BLaER1 treated with 17β-estradiol and CSF1 and Interleukin-3, amounts not matched to agents 10 nM and 100 nM (cell line): Measurements from ENCODE around the gene PRTG.
"Not testable (repeated sequence)": the region's sequence is repeated elsewhere in the genome, so short reads cannot be mapped to it uniquely, and the experiment has no call there.

ENCODE experiments used
- H3K27ac ChIP-seq, 11 experiments: shearing (Covaris generic); formaldehyde crosslinking; 2 replicates each; pipeline ENCODE4 v1.8.1; 2022
- H3K27me3 ChIP-seq, 11 experiments: shearing (Covaris generic); formaldehyde crosslinking; 2 replicates each; pipeline ENCODE4 v1.8.1; 2022
- H3K36me3 ChIP-seq, 11 experiments: shearing (Covaris generic); formaldehyde crosslinking; 2 replicates each; pipeline ENCODE4 v1.8.1; 2022
- H3K4me1 ChIP-seq, 10 experiments: shearing (Covaris generic); formaldehyde crosslinking; 2 replicates each; pipeline ENCODE4 v1.8.1; 2022
- H3K4me2 ChIP-seq, 11 experiments: shearing (Covaris generic); formaldehyde crosslinking; 2 replicates each; pipeline ENCODE4 v1.8.1; 2022
- H3K4me3 ChIP-seq, 10 experiments: shearing (Covaris generic); formaldehyde crosslinking; 2 replicates each; pipeline ENCODE4 v1.8.1; 2022
- H3K9ac ChIP-seq, 11 experiments: shearing (Covaris generic); formaldehyde crosslinking; 2 replicates each; pipeline ENCODE4 v1.8.1; 2022
- H3K9me3 ChIP-seq, 11 experiments: shearing (Covaris generic); formaldehyde crosslinking; replicated peaks in 1 of 11; 2 replicates each; pipeline ENCODE4 v1.8.1; 2022
- H4K20me1 ChIP-seq, 11 experiments: shearing (Covaris generic); formaldehyde crosslinking; 2 replicates each; pipeline ENCODE4 v1.8.1; 2022
- Cebpa-rat ChIP-seq, 11 experiments: shearing (Covaris generic); IDR thresholded peaks; 2 replicates each; pipeline ENCODE4 v1.8.1; 2022

The PRTG gene

GRCh38 chr15:55630858-55631257, 112.1 kb downstream of the PRTG start:
- H3K27me3 ChIP-seq, result no peaks in the 10 kb centered on the region
- no peak for TF ChIP-seq Cebpa-rat (IDR thresholded peaks at IDR 0.05)
- H3K27ac ChIP-seq, result no peak overlapping the region
- no peaks in the 10 kb centered on the region for H3K9me3 ChIP-seq
- H3K4me1 ChIP-seq, result peaks cover 0 to 11% (median 0%) of the 10 kb centered on the region in 10 experiments; a peak in 6 of 20 replicates
- H3K36me3 ChIP-seq, result no peaks in the 10 kb centered on the region
- H3K4me3 ChIP-seq, result no peak overlapping the region
- no peaks in the 10 kb centered on the region for H4K20me1 ChIP-seq
- no peak overlapping the region for H3K4me2 ChIP-seq
- H3K9ac ChIP-seq, result no peak overlapping the region

GRCh38 chr15:55628369-55628730, 114.6 kb downstream of the PRTG start:
- H3K4me1 ChIP-seq, result peaks cover 0 to 11% (median 0%) of the 10 kb centered on the region in 10 experiments; a peak in 6 of 20 replicates
- H3K9ac ChIP-seq, result 0 out of 22 replicates have a peak overlapping the region, but pooled peaks of 1 of the 11 experiments have one; percentile 13
- H3K4me3 ChIP-seq, result no peak overlapping the region
- TF ChIP-seq Cebpa-rat (IDR thresholded peaks at IDR 0.05), result no peak
- no peaks in the 10 kb centered on the region for H3K36me3 ChIP-seq
- H3K27ac ChIP-seq, result peak overlapping the region in 1 of 11 experiments; percentile 30; a peak in 3 of 22 replicates
- no peaks in the 10 kb centered on the region for H3K27me3 ChIP-seq
- no peaks in the 10 kb centered on the region for H4K20me1 ChIP-seq
- H3K4me2 ChIP-seq, result peak overlapping the region in 2 of 11 experiments; percentile 7 to 41; a peak in 1 of 22 replicates
- no peaks in the 10 kb centered on the region for H3K9me3 ChIP-seq

GRCh38 chr15:55627730-55628368, 115.1 kb downstream of the PRTG start:
- H3K4me1 ChIP-seq, result peaks cover 0 to 11% (median 0%) of the 10 kb centered on the region in 10 experiments; a peak in 6 of 20 replicates
- peak overlapping the region in 1 of 11 experiments; percentile 30; a peak in 3 of 22 replicates for H3K27ac ChIP-seq
- H3K4me2 ChIP-seq, result peak overlapping the region in 2 of 11 experiments; percentile 7 to 41; a peak in 3 of 22 replicates
- no peak for TF ChIP-seq Cebpa-rat (IDR thresholded peaks at IDR 0.05)
- H3K9ac ChIP-seq, result no peak overlapping the region
- no peak overlapping the region for H3K4me3 ChIP-seq
- no peaks in the 10 kb centered on the region for H3K27me3 ChIP-seq
- H3K9me3 ChIP-seq, result no peaks in the 10 kb centered on the region
- no peaks in the 10 kb centered on the region for H4K20me1 ChIP-seq
- H3K36me3 ChIP-seq, result no peaks in the 10 kb centered on the region

GRCh38 chr15:55619783-55620182, 123.2 kb downstream of the PRTG start:
- no peaks in the 10 kb centered on the region for H3K9me3 ChIP-seq
- H3K4me1 ChIP-seq, result no peaks in the 10 kb centered on the region
- H3K4me2 ChIP-seq, result no peak overlapping the region
- no peak for TF ChIP-seq Cebpa-rat (IDR thresholded peaks at IDR 0.05)
- H4K20me1 ChIP-seq, result no peaks in the 10 kb centered on the region
- no peaks in the 10 kb centered on the region for H3K36me3 ChIP-seq
- no peak overlapping the region for H3K27ac ChIP-seq
- no peak overlapping the region for H3K4me3 ChIP-seq
- no peaks in the 10 kb centered on the region for H3K27me3 ChIP-seq
- H3K9ac ChIP-seq, result no peak overlapping the region

- H3K27me3 ChIP-seq, result no peaks in the 10 kb centered on the region
- H3K4me3 ChIP-seq, result no peak overlapping the region
- no peaks in the 10 kb centered on the region for H3K4me1 ChIP-seq
- TF ChIP-seq Cebpa-rat (IDR thresholded peaks at IDR 0.05), result no peak
- no peak overlapping the region for H3K4me2 ChIP-seq
- H3K9ac ChIP-seq, result no peak overlapping the region
- no peaks in the 10 kb centered on the region for H3K9me3 ChIP-seq
- no peaks in the 10 kb centered on the region for H4K20me1 ChIP-seq
- no peak overlapping the region for H3K27ac ChIP-seq
- H3K36me3 ChIP-seq, result no peaks in the 10 kb centered on the region
Measured at GRCh38 chr15:55618387-55618786, 124.6 kb downstream of the PRTG start.

- Histone ChIP-seq H3K36me3 (no peaks in the 10 kb centered on the region), H3K27me3 (no peaks in the 10 kb centered on the region), H3K27ac (no peak overlapping the region), H3K4me1 (no peaks in the 10 kb centered on the region), H3K9ac (no peak overlapping the region), H3K4me2 (no peak overlapping the region), H4K20me1 (no peaks in the 10 kb centered on the region), H3K9me3 (no peaks in the 10 kb centered on the region), H3K4me3 (no peak overlapping the region)
- TF ChIP-seq Cebpa-rat (IDR thresholded peaks at IDR 0.05), result no peak
Measured at GRCh38 chr15:55615445-55615844, 127.5 kb downstream of the PRTG start.

- TF ChIP-seq Cebpa-rat (IDR thresholded peaks at IDR 0.05), result no peak
- no peak overlapping the region for H3K4me2 ChIP-seq
- H3K36me3 ChIP-seq, result no peaks in the 10 kb centered on the region
- H3K4me3 ChIP-seq, result no peak overlapping the region
- H3K9ac ChIP-seq, result no peak overlapping the region
- H3K27ac ChIP-seq, result no peak overlapping the region
- H4K20me1 ChIP-seq, result no peaks in the 10 kb centered on the region
- no peaks in the 10 kb centered on the region for H3K4me1 ChIP-seq
- no peaks in the 10 kb centered on the region for H3K27me3 ChIP-seq
- H3K9me3 ChIP-seq, result peaks cover 0 to 7% (median 0%) of the 10 kb centered on the region in 11 experiments; a peak in 3 of 22 replicates
Measured at GRCh38 chr15:55613727-55614126, 129.2 kb downstream of the PRTG start.

- no peak for TF ChIP-seq Cebpa-rat (IDR thresholded peaks at IDR 0.05)
- H3K4me3 ChIP-seq, result no peak overlapping the region
- no peaks in the 10 kb centered on the region for H3K36me3 ChIP-seq
- H3K4me1 ChIP-seq, result no peaks in the 10 kb centered on the region
- H3K9me3 ChIP-seq, result peaks cover 0 to 24% (median 13%) of the 10 kb centered on the region in 11 experiments; a peak in 17 of 22 replicates
- H4K20me1 ChIP-seq, result no peaks in the 10 kb centered on the region
- no peak overlapping the region for H3K27ac ChIP-seq
- H3K27me3 ChIP-seq, result no peaks in the 10 kb centered on the region
- no peak overlapping the region for H3K9ac ChIP-seq
- no peak overlapping the region for H3K4me2 ChIP-seq
Measured at GRCh38 chr15:55606214-55606613, 136.7 kb downstream of the PRTG start.

GRCh38 chr15:55601374-55601773, 141.6 kb downstream of the PRTG start:
- H3K36me3 ChIP-seq, result no peaks in the 10 kb centered on the region
- no peak for TF ChIP-seq Cebpa-rat (IDR thresholded peaks at IDR 0.05)
- no peaks in the 10 kb centered on the region for H3K27me3 ChIP-seq
- peaks cover 0 to 11% (median 6%) of the 10 kb centered on the region in 11 experiments; a peak in 15 of 22 replicates for H3K9me3 ChIP-seq
- H4K20me1 ChIP-seq, result no peaks in the 10 kb centered on the region
- no peak overlapping the region for H3K27ac ChIP-seq
- H3K4me1 ChIP-seq, result no peaks in the 10 kb centered on the region
- no peak overlapping the region for H3K9ac ChIP-seq
- H3K4me2 ChIP-seq, result no peak overlapping the region
- no peak overlapping the region for H3K4me3 ChIP-seq

GRCh38 chr15:55599439-55599838, 143.5 kb downstream of the PRTG start:
- no peaks in the 10 kb centered on the region for H4K20me1 ChIP-seq
- H3K4me2 ChIP-seq, result no peak overlapping the region
- H3K27ac ChIP-seq, result no peak overlapping the region
- H3K36me3 ChIP-seq, result no peaks in the 10 kb centered on the region
- H3K9ac ChIP-seq, result no peak overlapping the region
- no peak overlapping the region for H3K4me3 ChIP-seq
- no peaks in the 10 kb centered on the region for H3K4me1 ChIP-seq
- no peaks in the 10 kb centered on the region for H3K27me3 ChIP-seq
- no peak for TF ChIP-seq Cebpa-rat (IDR thresholded peaks at IDR 0.05)
- H3K9me3 ChIP-seq, result no peaks in the 10 kb centered on the region

GRCh38 chr15:55593019-55593418, 149.9 kb downstream of the PRTG start:
- peaks cover 14 to 17% (median 15%) of the 10 kb centered on the region in 11 experiments for H3K27me3 ChIP-seq
- H4K20me1 ChIP-seq, H3K9me3 ChIP-seq, H3K4me1 ChIP-seq, H3K4me2 ChIP-seq, H3K27ac ChIP-seq, H3K4me3 ChIP-seq, H3K36me3 ChIP-seq, H3K9ac ChIP-seq: not testable (repeated sequence)
